ENCODE data around the gene GASK1A. TPM values are rescaled to one million over a fixed set of nuclear protein-coding genes. Genes with fewer than 3 reads are reported as not detected.

The GASK1A gene
- total RNA-seq, 1 experiment from 2014 or later, result not detected

DNA sequence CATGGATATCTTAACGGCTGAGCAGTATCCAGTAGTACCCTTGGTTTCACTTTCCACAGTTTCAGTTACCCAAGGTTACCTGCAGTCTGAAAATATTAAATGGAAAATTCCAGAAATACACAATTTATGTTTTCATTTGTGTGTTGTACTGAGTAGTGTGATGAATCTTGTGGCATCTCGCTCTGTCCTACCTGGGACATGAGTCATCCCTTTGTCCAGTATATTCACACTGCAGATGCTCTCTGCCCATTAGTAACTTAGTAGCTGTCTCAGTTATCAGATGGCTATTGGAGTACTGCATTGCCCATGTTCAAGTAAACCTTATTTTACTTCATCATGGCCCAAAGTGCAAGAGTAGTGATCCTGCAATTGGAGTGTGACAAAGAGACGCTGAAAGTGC lies 26.1 kb downstream of the GASK1A start:
- no peak overlapping the region for H3K27ac ChIP-seq (ENCODE audit: low read length)
- intact Hi-C loops (cut with micrococcal nuclease; ENCODE audit: unreplicated experiment), result no loop called here
- no peak for DNase-seq (ENCODE audit: low read depth, low spot score)
- no peaks in the 10 kb centered on the region for H3K36me3 ChIP-seq (ENCODE audit: control insufficient read depth, insufficient read depth, low read length)
- no peaks in the 10 kb centered on the region for H3K4me1 ChIP-seq (ENCODE audit: control insufficient read depth, insufficient read depth, low read length)
- BruUV-seq (replicated peaks), result no TSS peak
- in situ Hi-C loops (cut with HindIII; ENCODE audit: low pct_unique_long_range_greater_than_20kb, low sequenced_read_pairs), result no loop called here
- ChIA-PET CTCF (no interaction called here), POLR2A (no interaction called here)
- no peaks in the 10 kb centered on the region for H3K9me3 ChIP-seq (ENCODE audit: control insufficient read depth, insufficient read depth, low read depth, low read length)
- TF ChIP-seq POLR2AphosphoS5 (IDR thresholded peaks at IDR 0.05; ENCODE audit: low read depth, low read length), result no peak
- TF ChIP-seq, protein P1, sequence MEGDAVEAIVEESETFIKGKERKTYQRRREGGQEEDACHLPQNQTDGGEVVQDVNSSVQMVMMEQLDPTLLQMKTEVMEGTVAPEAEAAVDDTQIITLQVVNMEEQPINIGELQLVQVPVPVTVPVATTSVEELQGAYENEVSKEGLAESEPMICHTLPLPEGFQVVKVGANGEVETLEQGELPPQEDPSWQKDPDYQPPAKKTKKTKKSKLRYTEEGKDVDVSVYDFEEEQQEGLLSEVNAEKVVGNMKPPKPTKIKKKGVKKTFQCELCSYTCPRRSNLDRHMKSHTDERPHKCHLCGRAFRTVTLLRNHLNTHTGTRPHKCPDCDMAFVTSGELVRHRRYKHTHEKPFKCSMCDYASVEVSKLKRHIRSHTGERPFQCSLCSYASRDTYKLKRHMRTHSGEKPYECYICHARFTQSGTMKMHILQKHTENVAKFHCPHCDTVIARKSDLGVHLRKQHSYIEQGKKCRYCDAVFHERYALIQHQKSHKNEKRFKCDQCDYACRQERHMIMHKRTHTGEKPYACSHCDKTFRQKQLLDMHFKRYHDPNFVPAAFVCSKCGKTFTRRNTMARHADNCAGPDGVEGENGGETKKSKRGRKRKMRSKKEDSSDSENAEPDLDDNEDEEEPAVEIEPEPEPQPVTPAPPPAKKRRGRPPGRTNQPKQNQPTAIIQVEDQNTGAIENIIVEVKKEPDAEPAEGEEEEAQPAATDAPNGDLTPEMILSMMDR (IDR thresholded peaks at IDR 0.05), result no peak
- TF ChIP-seq SIN3A (IDR thresholded peaks at IDR 0.05; ENCODE audit: borderline replicate concordance, insufficient read depth, low read depth, low read length), result no peak
- no peak for TF ChIP-seq TCF7L2 (IDR thresholded peaks at IDR 0.05; ENCODE audit: low read depth, low read length)
- TF ChIP-seq, protein P2, sequence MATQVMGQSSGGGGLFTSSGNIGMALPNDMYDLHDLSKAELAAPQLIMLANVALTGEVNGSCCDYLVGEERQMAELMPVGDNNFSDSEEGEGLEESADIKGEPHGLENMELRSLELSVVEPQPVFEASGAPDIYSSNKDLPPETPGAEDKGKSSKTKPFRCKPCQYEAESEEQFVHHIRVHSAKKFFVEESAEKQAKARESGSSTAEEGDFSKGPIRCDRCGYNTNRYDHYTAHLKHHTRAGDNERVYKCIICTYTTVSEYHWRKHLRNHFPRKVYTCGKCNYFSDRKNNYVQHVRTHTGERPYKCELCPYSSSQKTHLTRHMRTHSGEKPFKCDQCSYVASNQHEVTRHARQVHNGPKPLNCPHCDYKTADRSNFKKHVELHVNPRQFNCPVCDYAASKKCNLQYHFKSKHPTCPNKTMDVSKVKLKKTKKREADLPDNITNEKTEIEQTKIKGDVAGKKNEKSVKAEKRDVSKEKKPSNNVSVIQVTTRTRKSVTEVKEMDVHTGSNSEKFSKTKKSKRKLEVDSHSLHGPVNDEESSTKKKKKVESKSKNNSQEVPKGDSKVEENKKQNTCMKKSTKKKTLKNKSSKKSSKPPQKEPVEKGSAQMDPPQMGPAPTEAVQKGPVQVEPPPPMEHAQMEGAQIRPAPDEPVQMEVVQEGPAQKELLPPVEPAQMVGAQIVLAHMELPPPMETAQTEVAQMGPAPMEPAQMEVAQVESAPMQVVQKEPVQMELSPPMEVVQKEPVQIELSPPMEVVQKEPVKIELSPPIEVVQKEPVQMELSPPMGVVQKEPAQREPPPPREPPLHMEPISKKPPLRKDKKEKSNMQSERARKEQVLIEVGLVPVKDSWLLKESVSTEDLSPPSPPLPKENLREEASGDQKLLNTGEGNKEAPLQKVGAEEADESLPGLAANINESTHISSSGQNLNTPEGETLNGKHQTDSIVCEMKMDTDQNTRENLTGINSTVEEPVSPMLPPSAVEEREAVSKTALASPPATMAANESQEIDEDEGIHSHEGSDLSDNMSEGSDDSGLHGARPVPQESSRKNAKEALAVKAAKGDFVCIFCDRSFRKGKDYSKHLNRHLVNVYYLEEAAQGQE (IDR thresholded peaks at IDR 0.05; ENCODE audit: insufficient read depth in 1 of 2, low read depth in 2 of 2, low read length in 1 of 2), result no peak
- no peak overlapping the region for H3K4me3 ChIP-seq (ENCODE audit: low read depth in 2 of 2, low read length in 2 of 2)
- H3K27me3 ChIP-seq (ENCODE audit: control insufficient read depth, insufficient read depth, low read length), result no peaks in the 10 kb centered on the region; the same call in 1 of the 2 replicates
- ATAC-seq, result no peak

DNA sequence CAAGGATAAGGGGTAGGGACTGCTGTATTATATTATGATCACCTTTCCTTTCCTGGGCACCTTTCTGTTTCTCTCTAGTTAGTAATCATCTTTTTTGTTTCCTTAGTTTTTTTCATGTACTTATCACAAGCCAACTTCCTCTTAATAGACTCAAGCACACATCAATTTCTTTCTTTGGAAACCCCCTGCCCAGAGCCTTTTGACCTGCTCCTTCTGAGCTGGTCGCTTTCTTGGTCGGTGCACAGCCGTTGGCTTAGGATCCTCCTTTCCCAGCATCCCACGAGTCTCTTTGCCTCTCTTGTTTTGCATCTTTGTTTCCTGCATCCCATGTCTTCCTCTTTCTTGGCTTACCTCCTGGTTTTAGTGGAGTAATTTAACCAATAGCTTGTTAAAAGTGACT lies 26.9 kb downstream of the GASK1A start:
- Histone ChIP-seq H3K9me3 (ENCODE audit: control insufficient read depth, insufficient read depth, low read depth, low read length) (no peaks in the 10 kb centered on the region), H3K27me3 (ENCODE audit: control insufficient read depth, insufficient read depth, low read length) (no peaks in the 10 kb centered on the region; the same call in 1 of the 2 replicates), H3K27ac (ENCODE audit: low read length) (no peak overlapping the region), H3K4me3 (ENCODE audit: low read depth in 2 of 2, low read length in 2 of 2) (no peak overlapping the region), H3K4me1 (ENCODE audit: control insufficient read depth, insufficient read depth, low read length) (no peaks in the 10 kb centered on the region), H3K36me3 (ENCODE audit: control insufficient read depth, insufficient read depth, low read length) (no peaks in the 10 kb centered on the region)
- intact Hi-C loops (cut with micrococcal nuclease; ENCODE audit: unreplicated experiment), result no loop called here
- ChIA-PET POLR2A (no interaction called here), CTCF (no interaction called here)
- DNase-seq (ENCODE audit: low read depth, low spot score), result no peak
- in situ Hi-C loops (cut with HindIII; ENCODE audit: low pct_unique_long_range_greater_than_20kb, low sequenced_read_pairs), result no loop called here
- TF ChIP-seq, protein P1 (IDR thresholded peaks at IDR 0.05), result no peak
- TF ChIP-seq SIN3A (IDR thresholded peaks at IDR 0.05; ENCODE audit: borderline replicate concordance, insufficient read depth, low read depth, low read length) (no peak), TCF7L2 (IDR thresholded peaks at IDR 0.05; ENCODE audit: low read depth, low read length) (no peak), POLR2AphosphoS5 (IDR thresholded peaks at IDR 0.05; ENCODE audit: low read depth, low read length) (no peak)
- TF ChIP-seq, protein P2 (IDR thresholded peaks at IDR 0.05; ENCODE audit: insufficient read depth in 1 of 2, low read depth in 2 of 2, low read length in 1 of 2), result no peak
- BruUV-seq (replicated peaks), result no TSS peak
- ATAC-seq, result no peak
